Tibial artery (tissue), 4 donors: Measurements from ENCODE around the gene KRT3.

Source experiments
- DNase-seq, 2 donors: peaks; one replicate each; pipeline ENCODE4 v3.0.0-alpha.2; 2019
- H3K27ac ChIP-seq, 2 donors: fragments of 200-600 bp; sonication (generic) in 1 of 2; 1 replicate in 1 of 2; 2 replicates in 1 of 2; pipeline ENCODE4 v1.5.1; 2018 to 2019; ENCODE audit warnings: mild to moderate bottlenecking in 1 of 2
- H3K27me3 ChIP-seq, 2 donors: fragments of 200-600 bp; sonication (generic) in 1 of 2; one replicate each; pipeline versions ENCODE4 v1.5.1 to v1.6.0; 2016 to 2019
- H3K36me3 ChIP-seq, 3 donors: fragments of 200-600 bp; sonication (generic) in 2 of 3; one replicate each; pipeline ENCODE4 v1.5.1; 2016 to 2019; ENCODE audit warnings: mild to moderate bottlenecking in 2 of 3
- H3K4me1 ChIP-seq, 4 donors: fragments of 200-600 bp; sonication (generic) in 2 of 4; 1 replicate in 3 of 4; 2 replicates in 1 of 4; pipeline ENCODE4 v1.5.1; 2016 to 2019
- H3K4me3 ChIP-seq, 2 donors: fragments of 200-600 bp; sonication (generic) in 1 of 2; 1 replicate in 1 of 2; 2 replicates in 1 of 2; pipeline ENCODE4 v1.5.1; 2018 to 2019; ENCODE audit warnings: mild to moderate bottlenecking in 2 of 2
- H3K9me3 ChIP-seq, 3 donors: fragments of 200-600 bp; sonication (generic) in 1 of 3; one replicate each; pipeline ENCODE4 v1.5.1; 2016 to 2019
- intact Hi-C: fragments of 100-400 bp; cut with DNase I; formaldehyde crosslinking; loops from one replicate; pipeline ENCODE4 v1.15.0; 2023; ENCODE audit warnings: low total_unique reads
- TF ChIP-seq, protein P1 (sequence below), 2 experiments: fragments of 200-600 bp in 1 of 2; fragments of 450-650 bp in 1 of 2; IDR thresholded peaks; one replicate each; pipeline ENCODE4 v1.5.1; 2017 to 2019; ENCODE audit warnings: antibody characterized with exemption in 2 of 2, mild to moderate bottlenecking in 1 of 2, moderate library complexity in 1 of 2

Gene KRT3

DNA sequence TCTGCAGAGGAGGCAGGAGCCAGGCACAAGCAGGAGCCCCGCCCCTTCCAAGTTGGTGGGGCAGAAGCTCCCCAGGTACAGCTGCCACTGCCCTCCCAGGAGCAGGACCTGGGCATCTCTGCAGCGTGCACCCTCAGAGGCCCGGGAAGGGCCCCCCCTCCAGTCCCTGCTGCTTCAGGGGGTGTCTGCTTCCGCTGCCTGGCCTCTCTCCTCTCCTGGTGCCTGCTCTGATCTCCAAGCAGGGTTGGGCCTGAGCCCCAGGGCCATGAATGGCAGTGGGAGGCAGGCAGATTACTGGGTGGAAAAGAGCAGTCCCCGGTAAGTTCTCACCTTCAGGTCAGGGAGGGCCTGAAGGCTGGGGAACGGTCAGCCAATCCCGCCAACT is 53.7 kb downstream of the KRT3 start:
- Histone ChIP-seq H3K4me1 (no peaks in the 10 kb centered on the region), H3K9me3 (no peaks in the 10 kb centered on the region), H3K36me3 (no peaks in the 10 kb centered on the region), H3K4me3 (no peak overlapping the region), H3K27me3 (peaks cover 0 to 21% of the 10 kb centered on the region in 2 donors), H3K27ac (no peak overlapping the region)
- no peak for DNase-seq
- TF ChIP-seq, protein P1, sequence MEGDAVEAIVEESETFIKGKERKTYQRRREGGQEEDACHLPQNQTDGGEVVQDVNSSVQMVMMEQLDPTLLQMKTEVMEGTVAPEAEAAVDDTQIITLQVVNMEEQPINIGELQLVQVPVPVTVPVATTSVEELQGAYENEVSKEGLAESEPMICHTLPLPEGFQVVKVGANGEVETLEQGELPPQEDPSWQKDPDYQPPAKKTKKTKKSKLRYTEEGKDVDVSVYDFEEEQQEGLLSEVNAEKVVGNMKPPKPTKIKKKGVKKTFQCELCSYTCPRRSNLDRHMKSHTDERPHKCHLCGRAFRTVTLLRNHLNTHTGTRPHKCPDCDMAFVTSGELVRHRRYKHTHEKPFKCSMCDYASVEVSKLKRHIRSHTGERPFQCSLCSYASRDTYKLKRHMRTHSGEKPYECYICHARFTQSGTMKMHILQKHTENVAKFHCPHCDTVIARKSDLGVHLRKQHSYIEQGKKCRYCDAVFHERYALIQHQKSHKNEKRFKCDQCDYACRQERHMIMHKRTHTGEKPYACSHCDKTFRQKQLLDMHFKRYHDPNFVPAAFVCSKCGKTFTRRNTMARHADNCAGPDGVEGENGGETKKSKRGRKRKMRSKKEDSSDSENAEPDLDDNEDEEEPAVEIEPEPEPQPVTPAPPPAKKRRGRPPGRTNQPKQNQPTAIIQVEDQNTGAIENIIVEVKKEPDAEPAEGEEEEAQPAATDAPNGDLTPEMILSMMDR (IDR thresholded peaks at IDR 0.05) = no peak
- intact Hi-C loops = no loop called here

DNA sequence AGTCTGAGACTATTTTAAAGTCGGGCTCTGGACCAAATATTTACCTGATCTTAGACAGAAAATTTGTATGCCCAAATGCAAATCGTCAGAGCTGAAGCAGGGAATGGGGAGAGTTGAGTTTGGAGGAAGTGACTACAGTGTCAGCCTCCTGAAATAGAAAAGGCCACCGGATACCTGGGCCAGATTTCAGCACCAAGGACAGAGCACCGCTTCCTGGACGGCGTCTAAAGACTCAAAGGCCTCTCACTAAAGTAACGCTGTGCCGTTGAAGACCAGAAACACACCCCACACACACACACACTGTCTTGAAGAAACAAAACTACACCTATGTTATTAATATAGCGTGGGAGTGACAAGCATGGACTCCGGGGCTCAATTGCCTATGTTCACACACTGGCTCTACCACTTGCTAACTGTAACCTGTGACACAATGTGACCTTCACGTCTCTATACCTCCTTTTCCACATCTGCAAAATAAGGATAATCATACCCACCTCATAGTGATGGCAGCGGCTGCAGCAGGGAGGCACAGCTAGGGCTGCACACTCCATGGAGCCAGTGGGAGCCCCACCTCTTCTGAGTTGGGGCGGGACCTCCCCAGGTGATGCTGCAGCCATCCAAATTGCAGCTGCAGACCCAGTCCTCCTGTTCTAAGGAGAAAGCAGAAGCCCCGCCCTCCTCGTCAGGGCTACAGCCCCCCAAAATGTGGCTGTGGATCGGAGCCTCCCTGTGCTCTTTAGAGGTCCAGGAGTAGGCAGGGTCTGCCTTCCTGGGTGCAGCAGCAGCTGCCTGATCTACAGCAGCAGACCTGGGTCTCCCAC is 54.3 kb downstream of the KRT3 start:
- intact Hi-C loops = no loop called here
- TF ChIP-seq, protein P1 (IDR thresholded peaks at IDR 0.05) = no peak
- peaks cover 0 to 18% of the 10 kb centered on the region in 2 donors for H3K27me3 ChIP-seq
- DNase-seq = no peak
- H3K4me3 ChIP-seq = no peak overlapping the region
- H3K4me1 ChIP-seq = no peaks in the 10 kb centered on the region
- H3K36me3 ChIP-seq = no peaks in the 10 kb centered on the region
- H3K27ac ChIP-seq = no peak overlapping the region
- H3K9me3 ChIP-seq = no peaks in the 10 kb centered on the region

DNA sequence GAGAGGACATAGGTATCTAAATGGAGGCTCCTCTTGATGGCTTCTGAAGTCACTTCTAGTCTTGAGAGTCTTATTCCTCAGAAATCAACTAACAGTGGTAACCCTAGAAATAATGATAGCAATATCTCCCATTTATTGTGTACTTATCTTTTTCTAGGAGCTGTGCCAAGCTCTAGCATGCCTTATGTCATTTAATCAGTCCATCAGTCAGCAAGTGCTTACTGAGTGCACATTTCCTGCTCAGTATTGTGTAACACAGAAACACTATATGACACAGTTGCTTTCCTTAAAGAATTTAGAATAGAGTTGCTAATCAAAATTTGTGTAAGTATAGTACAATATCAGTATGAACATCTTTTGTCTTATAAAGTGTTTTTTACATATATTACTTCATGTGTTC is 55.3 kb downstream of the KRT3 start:
- Histone ChIP-seq H3K27me3 (peaks cover 0 to 26% of the 10 kb centered on the region in 2 donors), H3K36me3 (no peaks in the 10 kb centered on the region), H3K27ac (no peak overlapping the region), H3K9me3 (no peaks in the 10 kb centered on the region), H3K4me3 (no peak overlapping the region), H3K4me1 (no peaks in the 10 kb centered on the region)
- DNase-seq = no peak
- TF ChIP-seq, protein P1 (IDR thresholded peaks at IDR 0.05) = no peak
- intact Hi-C loops = no loop called here

DNA sequence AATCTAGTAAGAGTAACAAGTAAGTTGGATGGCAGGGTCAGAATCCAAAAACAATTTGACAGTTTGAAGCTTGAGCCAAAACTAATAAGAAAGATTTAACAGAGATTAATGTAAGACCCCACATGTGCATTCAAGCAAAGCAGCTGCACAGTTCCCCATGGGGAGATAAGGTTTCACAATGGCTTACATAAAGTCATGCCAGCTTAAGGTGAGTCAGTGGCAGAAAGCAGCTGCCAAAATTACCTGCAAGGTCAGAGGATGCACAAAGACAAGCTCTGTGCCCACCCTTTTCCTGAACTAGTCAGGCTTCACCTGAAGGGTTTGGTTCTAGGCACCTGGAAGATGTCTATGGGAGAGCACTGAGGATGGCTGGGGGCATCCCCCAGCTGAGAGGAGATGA is 56.0 kb downstream of the KRT3 start:
- peaks cover 0 to 32% of the 10 kb centered on the region in 2 donors for H3K27me3 ChIP-seq
- intact Hi-C loops = no loop called here

More for the DNA sequence above, 56.0 kb downstream of the KRT3 start:
- Histone ChIP-seq H3K27ac (no peak overlapping the region), H3K4me3 (no peak overlapping the region), H3K9me3 (no peaks in the 10 kb centered on the region), H3K36me3 (no peaks in the 10 kb centered on the region), H3K4me1 (no peaks in the 10 kb centered on the region)
- no peak for DNase-seq
- TF ChIP-seq, protein P1 (IDR thresholded peaks at IDR 0.05) = no peak
